NCI-H82 (cell line): ENCODE results near the gene HOXA3.

Source experiments
- DNase-seq: peaks from one replicate; lab custom pipeline; 2025; lab: John Stamatoyannopoulos, UW

The HOXA3 gene

DNA sequence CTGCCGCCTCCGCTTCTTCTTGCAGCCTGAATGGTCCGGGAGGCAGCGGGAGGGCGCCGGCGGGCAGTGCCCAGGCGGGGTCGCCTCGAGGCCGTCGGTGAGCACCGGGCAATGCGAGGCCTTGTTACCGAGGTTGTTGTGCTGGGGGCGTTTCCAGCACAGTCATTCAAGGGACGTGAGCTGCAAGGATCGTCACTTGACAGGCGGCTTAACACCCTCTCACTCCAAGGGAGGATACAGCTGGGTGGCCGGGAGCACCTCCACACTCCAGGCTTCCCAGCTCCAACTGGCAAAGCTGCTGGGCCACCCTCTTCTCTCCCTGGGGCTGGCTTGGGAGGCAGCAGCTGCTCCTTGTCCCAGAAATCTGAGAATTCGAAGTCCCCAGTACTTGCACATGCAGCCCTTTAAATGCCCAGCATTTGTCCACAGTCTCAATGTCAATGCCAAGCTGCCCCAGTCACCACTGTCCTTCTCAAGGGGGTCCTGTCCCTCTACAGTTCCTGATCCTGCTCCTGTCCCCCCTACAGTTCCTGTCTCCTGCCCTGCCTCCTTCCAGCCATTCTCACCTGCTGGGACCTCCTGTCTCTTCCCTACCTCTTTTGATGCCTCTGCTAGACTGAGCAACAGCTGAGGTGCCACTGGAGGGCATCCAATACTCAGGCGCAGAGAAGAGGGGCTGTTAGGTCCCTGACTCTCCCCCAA is 37.1 kb upstream of the HOXA3 start:
- no peak for DNase-seq

DNA sequence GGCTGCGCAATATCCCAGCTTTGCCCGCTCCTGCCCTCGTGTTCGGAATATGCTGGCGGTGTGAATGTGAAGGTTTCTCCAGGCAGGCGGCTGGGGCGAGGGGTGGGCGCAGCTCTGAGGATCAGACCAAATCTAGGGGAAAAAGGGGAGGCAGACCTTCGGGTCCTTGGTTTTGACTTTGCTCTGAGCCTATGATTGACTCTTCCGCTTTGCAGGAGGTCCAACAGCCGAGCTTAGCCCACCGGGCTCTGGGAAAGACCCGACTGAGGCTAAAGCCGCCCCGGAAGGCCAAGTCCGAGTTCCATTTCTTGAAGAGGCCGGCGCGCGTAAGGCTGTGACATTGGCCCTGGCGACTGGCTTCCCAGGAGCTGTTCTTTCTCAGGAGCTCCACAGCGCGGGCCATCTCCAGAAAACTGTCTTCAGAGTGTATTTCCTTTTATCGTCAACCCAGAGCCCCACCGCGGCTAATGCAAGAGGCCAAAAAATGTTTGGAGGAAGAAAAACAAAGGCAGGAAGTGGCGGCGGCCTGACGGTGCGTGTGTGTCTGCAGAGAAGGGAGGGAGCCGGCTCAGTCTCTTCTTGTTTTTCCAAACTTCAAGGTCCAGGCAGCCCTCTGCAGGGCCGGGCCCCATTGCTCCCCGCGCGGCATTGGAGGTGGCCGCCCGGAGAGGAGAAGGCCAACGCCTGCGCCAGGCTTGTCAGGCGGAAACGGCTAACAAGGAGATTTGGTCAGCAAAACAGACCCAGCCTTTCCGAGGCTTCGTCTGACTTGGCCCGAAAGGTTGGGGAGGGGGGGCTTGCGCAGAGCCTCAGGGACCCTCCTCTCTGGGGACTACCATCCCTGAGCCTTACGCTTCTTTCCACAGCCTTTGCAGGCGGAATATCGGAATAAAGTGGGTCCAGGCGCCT is 36.3 kb upstream of the HOXA3 start:
- no peak for DNase-seq

DNA sequence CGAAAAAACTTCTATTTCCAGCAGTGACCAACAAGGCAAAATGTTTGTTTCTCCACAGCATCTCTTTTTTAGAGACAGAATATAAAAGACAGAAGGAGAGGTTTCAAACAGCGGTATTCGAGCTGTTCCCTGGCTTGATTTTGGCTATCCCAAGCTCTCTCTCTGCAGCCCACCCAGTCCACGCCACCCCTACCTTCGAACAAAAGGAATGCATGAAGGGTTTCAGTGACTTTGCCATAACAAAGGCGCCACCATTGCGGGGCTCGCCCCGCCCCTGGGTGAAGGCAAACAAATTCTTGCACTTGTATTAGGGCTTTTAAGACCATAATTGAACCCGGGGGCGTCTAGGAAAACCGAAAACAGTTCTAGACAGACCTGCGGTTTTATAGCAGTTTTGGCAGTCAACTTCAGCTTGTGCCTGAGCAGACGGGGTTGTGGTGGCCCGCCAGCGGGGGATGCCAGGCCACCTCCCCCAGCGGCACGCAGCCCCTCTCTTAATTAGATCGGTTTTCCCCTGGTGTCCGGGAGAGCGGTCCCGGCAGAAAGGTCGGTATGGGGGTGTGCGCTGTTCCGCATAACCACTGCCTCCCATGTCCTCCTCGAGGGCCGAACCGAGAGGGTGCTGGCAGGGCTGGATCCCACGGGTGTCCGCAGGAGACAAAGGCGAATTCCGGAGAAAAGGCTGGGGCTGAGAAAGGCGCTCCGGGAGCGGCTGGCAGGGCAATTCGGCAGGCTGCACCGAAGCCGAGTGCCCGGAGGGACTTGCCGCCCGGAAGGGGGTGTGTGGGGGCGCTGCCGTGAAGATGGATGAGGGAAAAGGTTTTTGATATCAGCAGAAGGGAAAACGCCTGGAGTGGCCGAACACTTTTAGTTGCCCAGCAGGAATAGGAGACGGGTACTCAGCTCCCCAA is 35.3 kb upstream of the HOXA3 start:
- DNase-seq = no peak

DNA sequence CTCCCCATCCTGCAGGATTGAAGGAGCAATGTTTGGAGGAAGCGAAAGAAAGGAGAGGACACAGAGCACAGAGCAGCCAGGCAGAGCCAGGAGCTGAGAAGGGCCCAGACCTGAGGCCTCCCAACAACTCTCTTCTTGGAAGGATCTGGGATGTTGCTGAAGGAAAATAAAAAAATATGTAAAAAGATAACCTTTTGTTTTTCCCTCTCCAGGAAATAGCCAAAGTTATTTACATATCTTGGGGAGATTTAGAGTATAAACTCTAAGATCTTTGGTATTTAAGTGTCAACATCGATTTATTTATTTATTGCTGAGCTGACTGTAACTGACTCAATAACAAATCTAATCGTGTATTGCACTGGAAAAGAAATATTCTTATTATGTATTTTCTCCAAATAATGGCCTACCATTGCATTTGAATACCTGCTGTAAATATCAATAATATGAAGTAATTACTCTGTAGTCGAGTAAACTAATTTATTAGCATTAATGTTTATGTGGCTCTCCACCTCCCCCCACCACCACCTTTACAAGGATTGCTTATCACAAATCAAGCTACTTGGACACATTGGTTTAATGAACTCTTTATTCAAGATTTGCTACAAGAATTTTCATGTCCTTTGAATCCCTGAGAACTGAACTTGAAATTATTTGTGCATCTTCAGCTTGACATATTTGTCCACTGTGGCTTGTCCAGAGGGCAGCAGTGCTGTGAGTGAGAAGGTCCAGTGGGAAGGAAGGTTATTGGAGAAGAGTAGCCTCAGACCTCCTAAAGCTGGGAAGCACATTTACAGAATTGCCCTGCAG is 34.5 kb upstream of the HOXA3 start:
- no peak for DNase-seq

DNA sequence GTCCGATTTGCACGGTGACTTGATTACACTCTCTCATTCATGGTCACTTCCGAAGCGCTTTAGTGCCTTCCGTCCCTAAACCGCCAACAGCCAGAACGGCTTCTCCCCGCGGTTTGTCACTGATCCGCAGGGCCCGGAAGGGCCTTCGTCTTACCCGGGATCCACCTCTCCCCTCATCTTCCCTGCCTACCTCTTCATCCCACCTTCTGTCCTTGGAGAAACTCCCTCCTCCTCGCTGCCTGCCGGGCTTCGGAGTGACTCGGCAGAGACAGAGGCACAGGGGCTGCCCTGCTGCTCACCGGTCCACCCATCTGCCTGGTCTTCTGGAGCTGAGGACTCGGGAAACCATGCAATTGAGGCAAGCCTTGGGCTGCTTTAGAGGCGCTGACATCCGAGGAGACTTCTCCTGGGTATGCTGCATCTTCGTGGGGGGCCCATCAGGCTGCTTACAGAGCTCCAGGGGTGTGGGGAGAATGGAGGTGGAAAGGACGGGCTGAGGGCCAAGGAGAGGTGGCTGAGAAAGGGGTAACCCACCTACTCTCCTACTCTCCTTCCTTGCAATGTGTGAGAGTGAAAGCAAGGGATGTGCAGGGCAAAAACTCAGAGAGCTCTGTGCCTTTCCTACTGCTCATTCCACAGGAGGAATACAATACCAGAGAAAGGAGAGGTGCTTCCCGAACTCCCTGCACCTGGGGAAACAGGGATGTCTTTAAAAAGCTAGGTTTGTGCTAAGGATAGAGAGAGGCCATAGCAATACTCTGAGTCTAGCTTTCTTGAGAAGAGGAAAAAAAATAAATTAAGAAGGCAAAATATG is 33.7 kb upstream of the HOXA3 start:
- DNase-seq = peak; percentile 38

DNA sequence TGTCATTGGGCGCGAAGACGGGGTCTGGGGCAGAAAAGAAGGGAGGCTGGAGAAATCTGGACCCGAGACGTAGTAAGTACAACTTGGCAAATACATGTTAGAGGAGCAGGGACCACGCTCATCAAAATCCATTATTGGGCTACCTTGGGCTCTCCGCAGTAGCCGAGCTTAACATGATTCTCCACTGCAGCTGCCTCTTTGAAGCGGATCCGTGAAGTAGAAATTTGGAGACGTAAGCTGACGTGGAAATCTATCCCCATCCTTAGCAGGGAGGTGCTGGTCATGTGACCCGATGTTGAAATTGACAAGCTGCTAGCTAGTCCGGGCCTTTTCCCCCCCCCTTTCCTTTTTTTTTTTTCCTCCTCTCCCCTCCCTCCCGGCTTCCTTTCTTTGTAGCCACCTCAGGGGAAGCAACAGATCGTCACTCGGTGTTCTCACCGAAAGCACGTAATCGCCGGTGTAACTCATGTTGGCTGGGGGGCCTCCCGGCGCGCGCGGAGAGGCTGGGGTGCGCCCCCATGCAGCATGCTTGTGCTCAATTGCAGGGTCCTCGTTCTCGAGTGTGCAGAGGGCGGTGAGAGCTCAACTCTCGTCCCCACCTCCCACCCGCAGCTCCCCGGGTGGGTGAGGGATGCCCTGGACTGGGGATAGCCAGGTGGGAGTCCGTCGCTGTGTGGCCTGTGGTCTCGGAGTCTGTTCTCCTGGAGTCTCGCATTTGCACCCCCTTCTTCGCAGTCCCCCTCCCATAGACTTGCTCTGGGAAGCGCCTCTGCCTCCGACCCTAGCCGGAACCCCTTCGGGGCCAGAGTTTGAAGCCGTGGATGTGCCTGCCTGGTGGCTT is 32.9 kb upstream of the HOXA3 start, which contains the start of gene HOXA11:
TSS of gene HOXA11 (minus strand) at position 220 of the 841 bp plus-strand sequence. CDS start at position 132, 88 bp downstream.
- peak; percentile 71 for DNase-seq

DNA sequence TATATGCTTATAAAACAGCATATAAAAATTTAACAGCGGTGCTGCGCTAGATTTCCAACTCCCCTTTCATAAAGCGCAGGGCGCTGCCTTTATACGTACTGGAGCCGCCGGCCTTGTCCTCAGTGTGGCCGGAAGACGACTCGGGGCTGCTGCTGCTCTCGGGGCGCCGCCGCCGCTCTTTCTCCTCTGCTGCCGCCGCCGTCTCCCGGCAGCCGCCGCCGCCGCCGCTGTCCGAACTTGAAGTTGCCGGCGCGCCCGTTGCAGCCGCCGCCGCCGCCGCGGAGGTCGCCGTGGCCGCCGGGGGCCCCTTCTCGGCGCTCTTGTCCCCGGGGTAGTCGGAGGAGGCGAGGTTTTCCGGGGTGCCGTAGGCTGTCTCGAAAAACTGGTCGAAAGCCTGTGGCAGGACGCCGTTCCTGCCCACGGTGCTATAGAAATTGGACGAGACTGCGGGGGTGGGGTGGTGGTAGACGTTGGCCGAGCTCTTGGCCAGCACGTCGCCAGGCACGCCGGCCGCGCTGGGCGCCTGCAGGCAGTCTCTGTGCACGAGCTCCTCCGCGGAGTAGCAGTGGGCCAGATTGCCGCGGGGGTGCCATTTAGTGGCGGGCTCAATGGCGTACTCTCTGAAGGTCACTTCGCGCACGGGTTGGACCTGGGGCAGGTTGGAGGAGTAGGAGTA is 32.1 kb upstream of the HOXA3 start:
- peak; percentile 64 for DNase-seq

DNA sequence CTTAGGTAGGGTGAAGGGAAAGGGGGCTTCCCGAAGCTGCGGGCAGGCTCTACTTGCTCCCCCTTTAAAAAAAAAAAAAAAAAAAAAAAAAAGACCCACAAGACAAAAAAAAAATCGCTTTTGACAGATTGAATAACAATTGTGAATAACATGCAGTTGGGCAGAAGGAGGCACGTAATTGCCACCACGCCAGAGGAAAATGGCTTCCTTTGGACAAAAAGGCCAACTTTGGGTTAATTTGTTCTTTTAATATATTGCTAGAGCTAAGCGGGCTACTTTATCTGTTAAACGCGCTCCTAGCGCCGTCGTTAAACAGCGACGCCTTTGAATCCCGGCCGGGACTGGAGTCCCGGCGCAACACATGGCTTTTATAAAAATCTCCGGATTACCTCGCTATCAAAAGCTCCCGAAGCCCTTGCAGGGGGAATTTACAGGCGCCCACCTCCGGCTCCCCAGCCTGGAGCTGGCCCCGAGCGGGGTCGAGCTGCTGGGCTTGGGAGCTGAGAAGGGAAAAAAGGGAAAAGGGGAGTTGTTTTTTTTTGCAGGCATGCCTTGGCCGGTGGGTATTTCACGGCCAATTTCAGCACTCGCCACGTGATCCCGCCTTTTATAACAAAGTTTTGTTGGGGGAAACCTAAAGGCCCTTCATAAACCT is 31.4 kb upstream of the HOXA3 start:
- DNase-seq = peak; percentile 74

DNA sequence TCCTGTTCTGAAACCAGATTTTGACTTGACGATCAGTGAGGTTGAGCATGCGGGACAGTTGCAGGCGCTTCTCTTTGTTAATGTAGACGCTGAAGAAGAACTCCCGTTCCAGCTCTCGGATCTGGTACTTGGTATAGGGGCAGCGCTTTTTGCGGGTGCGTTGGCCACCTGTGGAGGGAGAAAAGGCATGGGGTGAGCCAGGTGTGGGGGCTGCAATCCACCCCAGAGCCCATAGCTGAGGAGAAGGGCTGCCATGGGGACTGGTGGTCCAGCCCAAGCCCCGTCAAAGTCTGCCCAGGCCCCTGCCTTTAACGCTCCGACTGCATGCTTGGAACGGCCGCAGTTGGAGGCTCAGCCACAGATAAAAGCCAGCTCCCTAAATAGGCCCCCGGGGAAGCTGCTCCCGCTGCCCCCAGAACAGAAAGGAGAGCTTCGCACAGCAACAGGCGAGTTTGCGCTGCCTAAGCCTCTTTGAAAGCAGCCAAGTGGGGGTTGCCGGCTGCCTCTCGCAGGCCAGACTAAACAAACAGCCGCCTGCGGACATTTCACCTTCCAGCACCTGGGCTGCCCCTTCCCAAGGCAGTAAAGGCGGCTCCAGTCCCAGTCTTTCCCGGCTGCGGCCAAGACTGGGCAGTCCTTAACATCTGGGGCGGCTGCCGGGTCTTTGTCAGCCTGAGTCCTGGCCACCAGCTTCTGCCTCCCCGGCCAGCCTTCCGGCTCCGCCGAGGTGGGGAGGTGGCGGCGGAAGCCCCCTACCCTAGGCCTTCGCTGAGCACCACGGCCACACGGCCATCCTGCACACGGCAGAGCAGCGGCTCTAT is 30.7 kb upstream of the HOXA3 start:
- DNase-seq = peak; percentile 71

DNA sequence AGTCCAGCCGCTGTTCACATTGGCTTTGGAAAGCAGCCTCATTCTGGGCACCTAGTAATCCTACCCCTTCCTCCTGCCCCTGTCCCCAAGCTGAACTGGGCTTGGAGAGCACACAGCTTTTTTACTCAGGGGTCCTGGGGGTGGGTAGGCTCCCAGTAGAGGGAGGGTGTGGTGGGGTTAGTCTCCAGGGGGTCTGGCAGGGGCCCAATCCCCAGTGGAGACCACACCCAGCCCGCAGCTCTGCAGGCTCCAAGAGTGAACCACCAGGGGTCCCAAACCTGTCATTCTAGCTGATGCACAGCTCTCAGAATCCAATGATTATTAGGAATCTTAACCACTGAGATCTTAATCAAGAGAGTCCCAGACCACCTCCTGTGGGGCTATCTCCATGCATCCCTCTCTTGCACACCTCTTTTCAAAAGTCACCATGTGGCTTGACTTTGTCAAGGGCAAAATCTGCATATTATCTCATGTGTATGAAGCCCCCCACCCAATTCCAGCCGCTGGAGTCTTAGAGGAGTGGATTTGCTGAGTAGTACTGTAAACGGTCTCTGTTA is 30.0 kb upstream of the HOXA3 start:
- DNase-seq = no peak

DNA sequence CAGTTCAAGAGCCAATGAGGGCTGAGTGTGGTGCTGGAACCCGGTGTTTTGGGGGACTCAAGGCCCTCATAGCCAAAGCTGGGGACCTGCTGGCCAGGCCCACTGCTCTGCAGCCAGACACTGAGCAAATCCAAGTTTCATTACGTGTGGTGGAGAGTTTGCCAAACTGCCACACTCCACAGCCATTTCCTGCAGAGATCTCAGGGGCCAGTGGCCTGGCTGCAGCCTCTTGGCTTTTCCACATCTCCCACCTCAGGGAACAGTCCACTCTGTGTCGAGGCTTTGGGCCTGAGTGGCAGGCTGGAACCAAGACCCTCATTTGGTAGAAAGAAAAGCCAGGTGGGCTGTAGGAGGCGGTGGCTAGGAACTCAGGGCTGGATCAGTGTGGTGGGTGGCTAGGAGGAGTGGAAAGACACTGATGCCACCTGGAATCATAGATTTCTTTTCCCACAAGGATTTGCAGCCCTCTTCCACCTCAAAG is 29.5 kb upstream of the HOXA3 start:
- DNase-seq = no peak

DNA sequence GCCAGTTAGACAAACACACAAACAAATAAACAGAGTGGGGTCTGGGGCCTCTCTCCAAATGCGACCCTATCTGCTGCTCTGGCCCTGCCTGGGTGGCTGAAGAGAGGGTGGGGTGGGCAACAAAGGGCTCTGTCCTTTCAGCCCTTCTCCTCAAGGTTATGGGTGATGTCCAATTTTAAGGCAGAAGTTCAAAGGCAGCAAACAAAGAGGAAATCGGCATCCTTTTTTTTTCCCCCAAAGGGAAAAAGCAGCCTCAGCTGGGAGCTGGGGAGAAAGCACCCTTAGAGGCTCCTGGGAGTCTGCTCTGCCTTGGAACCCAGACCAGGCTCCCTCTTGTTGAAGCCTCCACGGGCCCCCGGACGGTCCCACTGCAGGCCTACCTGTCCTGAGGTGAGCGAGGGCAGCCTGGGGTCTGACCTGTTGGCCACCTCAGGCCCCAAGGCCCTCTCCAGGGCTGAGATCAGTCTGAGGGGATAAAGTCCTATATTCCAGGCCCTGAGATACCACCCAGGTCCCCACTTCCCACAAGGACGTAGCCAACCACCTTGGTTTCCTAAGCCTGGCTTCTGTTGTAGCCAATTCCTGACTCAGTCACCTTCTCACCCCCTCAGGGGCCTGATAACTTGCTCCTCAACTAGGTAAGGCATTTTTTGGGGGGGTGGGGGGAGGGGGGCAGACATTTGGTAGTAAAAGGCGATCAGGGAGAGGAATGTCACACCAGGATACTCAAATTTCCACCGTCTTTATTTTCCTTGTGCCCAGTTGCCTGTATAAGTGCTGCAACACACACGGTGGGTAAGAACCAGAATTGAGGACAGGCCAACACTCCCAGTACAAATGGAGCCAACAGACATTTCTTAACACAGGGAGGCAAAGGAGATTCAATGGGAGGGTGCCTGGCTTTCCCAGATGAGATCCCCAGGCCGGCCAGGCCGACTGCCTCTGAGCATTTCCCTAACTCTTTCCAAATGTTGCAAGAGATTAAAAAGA is 28.3 kb upstream of the HOXA3 start:
- no peak for DNase-seq

DNA sequence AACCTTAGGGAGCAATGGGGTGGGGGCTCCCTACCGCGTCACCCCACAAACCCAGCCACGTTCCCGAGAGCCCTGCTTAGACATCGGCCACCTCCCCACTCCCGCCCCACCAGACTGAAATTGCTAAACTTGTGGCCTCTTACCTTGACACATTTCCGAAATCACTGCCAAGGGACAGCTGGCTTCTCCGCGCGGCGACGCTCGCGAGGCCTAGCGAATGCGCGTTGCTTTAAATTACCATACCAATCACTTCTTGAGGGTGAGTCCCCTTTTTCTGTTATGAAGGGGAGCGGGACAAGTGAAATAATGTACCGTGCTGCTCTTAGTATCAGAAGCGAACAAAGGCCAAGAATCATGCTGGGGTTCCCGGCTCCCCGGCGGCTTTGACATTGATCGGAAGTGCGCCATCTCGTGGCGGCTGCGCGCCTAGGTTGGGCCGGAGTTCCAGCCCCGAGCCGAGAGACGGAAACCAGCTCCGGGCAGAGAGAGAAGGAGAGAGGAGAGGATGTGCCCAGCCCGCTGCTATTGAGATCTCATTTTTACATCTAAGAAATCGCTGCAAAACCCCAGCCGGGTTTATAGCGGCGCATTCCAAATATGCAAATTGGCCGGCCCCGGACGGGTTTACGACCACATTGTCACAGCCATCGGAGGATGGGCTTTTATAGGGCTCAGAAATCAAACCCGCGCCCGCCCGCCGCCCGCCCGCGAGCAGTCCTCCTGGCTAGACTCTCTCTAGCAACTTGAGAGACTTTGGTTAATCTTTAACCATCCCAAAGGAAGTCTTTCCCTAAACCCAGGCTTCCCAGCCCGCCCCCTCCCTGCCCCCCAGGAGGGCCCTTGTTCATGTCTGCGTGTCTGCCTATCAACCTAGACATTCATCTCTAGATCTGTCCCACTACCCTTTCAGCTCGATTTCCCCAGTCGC is 27.4 kb upstream of the HOXA3 start:
- peak; percentile 70 for DNase-seq

DNA sequence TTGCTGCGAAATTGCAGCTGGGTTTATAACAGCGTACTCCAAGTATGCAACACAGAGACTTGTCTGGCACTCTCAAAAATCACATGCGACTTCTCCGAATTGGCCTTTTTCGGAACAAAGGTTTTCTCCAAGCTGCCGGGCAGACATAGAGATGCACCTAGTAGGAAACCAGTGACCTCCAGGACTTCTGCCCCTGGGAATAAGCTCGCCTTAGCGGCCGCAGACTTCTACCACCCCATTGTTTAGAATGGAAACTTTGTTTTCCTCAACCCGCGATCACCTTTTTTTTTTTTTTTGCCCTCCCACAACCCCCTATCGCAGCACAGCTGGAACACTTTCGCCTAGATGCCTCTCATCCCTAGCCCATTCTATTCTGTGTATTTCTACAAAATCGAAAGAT is 26.6 kb upstream of the HOXA3 start:
- no peak for DNase-seq

DNA sequence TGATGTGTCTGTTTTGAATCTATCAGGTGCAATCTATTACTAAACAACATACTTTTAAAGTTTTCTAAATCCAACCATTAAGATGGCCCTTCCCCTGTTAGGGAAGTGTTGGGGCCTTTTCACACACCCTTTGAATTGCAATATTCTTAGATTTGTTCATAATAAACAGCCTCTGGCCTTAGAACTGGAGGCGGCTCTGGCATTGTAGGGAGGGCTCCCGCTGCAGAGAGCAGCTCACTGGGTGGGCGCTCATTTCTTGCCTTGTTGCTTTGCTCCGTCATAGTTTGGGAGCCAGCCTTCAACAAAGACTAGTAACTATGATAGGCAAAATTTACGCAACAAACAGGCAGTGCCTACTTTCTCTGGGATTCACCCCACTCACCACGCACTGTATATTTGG is 26.0 kb upstream of the HOXA3 start:
- no peak for DNase-seq
